NCI-H69 (cell line): ENCODE measurements around the gene SLX1A.
"Not testable (repeated sequence)": the region's sequence is repeated elsewhere in the genome, so short reads cannot be mapped to it uniquely, and the experiment has no call there.

ENCODE experiments used
- DNase-seq: peaks from one replicate; lab custom pipeline; 2025; lab: John Stamatoyannopoulos, UW

SLX1A gene

DNA sequence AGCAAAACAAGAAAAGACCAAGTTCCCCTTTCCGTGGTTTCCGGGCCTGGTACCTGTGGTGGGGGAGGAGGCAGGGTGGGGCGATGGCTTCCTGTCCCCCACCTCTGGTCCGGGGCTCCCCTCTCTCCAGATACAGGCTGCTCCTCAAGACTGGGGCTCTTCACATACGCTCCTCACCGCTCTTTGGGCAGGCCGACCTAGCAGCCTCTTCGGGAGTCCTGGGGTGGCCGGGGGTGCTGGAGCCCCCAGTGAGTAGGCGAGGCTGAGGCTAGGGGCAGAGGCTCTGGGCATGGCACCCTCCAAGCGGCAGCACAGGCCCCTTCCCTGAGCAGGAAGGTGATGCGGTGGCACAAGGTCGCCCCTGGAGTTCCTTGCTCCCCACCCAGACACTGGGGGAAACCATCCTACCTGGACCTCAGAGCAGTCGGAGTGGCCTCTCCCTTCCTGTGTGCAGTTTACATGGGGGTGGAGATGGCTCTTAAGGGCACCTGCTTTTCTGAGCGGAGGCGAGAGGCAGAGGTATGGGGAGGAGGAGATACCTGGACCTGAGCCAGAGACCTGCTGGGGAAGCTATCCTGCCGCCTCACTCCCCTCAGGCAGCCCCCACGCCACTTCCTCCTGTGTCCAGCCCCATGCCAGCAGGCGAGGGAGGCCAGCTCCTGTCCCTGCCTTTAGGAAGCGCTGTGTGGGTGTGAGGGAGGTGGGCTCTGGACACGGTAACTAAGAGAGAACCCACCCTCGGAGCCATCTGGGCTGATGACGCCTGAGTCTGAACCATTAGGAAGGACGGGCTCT, 9.4 kb upstream of the SLX1A start:
- DNase-seq: peak; percentile 96

DNA sequence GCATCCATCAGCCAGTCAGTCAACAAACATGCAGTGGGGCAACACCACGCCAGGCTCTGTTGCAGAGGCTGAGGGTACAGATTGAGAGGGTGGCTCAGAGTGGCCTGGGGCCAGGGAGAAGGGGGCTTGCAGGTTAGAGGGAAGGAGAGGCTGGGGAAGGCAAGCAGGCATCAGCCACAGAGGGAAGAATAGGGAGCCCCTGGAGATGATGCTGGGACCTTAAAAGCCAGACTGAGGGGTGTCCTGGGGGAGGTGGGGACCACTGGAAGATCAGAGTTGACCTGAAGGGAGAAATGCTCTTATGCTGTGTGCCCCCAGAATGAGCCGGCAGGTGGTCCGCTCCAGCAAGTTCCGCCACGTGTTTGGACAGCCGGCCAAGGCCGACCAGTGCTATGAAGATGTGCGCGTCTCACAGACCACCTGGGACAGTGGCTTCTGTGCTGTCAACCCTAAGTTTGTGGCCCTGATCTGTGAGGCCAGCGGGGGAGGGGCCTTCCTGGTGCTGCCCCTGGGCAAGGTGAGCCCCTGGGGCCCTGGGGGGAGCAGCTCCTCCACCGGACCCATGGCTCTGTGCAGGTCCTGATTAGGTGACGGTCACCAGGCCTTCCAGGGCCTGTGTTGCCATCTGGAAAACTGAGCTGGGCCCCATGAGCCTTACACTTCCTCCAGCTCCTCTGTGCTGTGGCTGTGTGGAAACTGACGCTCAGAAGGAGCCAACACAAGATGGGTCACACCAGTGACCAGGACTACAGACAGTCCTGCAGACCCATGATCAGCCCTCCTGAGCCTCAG, 8.6 kb upstream of the SLX1A start:
- no peak for DNase-seq

DNA sequence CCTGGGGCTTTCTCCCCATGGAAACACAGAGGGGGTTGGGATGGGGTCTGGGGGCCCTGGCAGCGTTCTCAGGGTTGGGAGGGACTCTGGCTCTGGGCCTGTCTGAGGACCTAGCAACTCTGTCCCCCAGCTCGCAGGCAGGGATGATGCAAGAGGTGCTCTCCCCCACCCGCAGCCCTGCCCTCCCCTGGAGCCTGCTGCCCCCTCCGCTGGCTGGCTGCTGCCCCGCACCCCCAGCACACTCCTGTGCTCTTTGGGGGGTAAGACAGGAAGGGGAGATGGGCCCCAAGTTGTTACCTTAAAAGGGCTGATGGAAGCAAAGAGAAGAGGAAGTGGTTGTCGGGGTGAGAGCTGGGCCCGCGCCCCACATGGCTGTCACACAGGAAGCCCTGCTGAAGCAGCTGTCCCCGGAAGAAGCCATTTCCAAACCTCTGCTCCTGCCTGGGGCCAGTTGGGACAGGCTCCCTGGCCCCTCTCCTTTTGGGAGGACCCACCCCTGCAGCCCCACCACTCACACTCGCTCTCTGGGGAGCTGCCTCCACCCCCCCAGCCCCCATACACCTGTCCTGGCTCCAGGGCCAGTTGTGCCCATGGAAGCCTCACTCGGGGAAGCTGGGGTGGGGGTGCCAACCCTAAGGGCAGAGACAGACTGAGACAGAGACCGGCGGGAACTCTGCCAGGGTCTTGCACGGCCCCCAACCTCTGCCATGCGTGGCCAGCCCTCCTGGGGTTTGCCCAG, 7.8 kb upstream of the SLX1A start:
- no peak for DNase-seq

DNA sequence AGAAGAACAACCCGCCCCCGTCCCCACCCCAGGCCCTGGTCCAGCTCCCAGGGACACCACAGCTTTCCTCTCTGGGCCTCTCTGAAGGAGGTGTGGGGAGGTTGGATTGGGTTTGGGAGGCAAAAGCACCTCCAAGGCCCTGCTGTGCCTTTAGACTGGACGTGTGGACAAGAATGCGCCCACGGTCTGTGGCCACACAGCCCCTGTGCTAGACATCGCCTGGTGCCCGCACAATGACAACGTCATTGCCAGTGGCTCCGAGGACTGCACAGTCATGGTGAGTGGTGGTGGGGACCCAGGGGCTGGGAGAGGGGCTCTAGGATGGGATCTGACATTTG, 7.3 kb upstream of the SLX1A start:
- no peak for DNase-seq

DNA sequence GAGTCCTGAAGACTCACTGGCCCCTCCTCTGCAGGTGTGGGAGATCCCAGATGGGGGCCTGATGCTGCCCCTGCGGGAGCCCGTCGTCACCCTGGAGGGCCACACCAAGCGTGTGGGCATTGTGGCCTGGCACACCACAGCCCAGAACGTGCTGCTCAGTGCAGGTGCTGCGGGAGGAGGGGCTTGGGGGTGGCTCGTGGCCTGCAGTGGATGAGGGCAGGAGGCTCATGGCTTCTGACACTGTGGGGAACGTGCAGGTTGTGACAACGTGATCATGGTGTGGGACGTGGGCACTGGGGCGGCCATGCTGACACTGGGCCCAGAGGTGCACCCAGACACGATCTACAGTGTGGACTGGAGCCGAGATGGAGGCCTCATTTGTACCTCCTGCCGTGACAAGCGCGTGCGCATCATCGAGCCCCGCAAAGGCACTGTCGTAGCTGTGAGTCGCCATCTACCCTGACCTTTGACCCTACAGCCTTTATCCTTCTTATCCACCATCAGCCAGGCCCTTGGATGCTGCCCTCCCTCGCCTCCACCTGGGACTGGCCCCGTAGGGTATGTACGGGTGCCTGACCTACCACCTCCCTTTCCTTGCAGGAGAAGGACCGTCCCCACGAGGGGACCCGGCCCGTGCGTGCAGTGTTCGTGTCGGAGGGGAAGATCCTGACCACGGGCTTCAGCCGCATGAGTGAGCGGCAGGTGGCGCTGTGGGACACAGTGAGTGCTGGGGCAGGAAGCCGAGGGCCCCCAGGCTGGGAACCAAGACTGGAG, 6.7 kb upstream of the SLX1A start:
- DNase-seq: peak; percentile 38

DNA sequence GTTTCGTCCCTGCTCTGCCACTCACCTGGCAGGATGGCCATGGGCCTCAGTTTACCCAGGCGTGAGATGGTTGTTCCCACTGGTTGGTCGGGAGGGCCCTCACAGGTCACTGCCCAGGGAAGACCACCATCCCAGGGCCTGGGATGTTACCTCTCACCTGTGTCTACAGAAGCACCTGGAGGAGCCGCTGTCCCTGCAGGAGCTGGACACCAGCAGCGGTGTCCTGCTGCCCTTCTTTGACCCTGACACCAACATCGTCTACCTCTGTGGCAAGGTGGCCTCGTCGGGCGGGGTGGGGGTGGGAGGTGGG, 6.2 kb upstream of the SLX1A start:
- DNase-seq: no peak

DNA sequence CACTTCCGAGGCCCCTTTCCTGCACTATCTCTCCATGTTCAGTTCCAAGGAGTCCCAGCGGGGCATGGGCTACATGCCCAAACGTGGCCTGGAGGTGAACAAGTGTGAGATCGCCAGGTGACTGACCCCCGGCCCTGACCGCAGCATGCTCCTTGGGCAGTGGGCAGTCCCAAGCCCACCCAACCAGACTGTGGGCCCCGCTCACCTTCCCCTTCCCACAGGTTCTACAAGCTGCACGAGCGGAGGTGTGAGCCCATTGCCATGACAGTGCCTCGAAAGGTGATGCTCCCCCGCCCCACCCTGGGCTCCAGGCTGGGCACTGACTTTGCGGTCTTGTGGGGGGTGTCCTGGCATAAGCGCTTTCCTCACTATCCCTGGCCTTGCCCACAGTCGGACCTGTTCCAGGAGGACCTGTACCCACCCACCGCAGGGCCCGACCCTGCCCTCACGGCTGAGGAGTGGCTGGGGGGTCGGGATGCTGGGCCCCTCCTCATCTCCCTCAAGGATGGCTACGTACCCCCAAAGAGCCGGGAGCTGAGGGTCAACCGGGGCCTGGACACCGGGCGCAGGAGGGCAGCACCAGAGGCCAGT, 5.6 kb upstream of the SLX1A start:
- DNase-seq: no peak

DNA sequence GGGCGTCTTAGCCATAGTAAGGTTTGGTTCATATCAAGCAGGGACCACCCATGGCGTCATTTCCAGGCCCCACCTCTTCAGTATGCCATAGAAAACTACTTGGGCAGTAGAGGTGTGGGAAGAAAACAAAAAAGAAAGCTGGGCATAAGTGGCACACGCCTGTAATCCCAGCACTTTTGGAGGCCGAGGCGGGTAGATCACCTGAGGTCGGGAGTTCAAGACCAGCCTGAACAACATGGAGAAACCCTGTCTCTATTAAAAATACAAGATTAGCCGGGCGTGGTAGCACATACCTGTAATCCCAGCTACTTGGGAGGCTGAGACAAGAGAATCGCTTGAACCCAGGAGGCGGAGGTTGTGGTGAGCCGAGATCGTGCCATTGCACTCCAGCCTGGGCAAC, 2.5 kb upstream of the SLX1A start:
- not testable (repeated sequence) for DNase-seq

DNA sequence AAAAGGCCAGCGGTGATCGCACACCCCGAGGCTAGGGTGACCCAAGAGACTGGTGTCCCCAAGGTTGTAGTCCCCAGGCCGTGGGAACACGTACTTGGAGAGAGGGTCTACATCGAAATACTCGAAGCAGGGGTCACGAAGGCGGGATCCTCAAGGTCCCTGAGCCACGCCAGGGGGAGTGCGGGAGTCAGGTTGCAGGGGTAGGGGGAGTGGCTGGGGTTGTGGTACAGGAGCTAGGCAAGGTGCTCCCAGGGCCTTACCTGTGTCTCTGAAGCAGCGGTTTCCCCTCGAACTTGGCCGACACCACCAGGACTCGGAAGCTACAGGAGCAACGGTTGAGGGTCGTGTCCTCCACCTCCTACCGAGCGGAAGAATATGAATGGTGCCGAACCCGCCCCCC, 577 bp upstream of the SLX1A start:
- not testable (repeated sequence) for DNase-seq

DNA sequence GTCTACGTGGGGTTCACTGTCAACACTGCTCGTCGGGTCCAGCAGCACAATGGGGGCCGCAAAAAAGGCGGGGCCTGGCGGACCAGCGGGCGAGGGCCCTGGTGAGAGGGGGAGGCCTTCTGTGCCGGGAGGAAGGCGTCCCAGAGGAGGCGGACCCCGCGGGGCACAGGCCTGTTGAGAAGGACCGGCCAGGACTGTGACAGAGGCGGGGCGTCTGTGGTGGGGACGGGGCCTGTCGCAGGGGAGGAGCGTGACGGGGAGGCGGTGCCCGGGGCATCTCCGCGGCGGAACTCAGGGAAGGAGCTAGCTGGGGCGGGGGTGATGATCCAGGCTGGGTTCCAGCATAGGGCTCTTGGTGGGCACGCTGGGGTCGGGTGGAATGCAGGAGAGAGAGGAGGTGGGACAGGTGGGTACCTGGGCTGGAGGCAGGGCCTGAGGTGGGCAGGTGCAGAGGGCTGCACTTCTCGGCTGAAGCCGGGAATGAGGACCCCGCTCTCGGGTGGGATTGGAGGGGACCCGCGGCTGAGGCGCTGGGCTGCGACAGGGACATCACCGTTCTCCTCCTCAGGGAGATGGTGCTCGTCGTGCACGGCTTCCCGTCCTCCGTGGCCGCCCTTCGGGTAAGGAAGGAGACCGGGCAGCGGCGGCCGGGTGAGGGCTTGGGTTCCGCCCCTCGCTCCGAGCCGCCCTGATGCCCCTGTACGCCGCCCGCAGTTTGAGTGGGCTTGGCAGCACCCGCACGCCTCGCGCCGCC, 674 bp downstream of the SLX1A start:
- not testable (repeated sequence) for DNase-seq

DNA sequence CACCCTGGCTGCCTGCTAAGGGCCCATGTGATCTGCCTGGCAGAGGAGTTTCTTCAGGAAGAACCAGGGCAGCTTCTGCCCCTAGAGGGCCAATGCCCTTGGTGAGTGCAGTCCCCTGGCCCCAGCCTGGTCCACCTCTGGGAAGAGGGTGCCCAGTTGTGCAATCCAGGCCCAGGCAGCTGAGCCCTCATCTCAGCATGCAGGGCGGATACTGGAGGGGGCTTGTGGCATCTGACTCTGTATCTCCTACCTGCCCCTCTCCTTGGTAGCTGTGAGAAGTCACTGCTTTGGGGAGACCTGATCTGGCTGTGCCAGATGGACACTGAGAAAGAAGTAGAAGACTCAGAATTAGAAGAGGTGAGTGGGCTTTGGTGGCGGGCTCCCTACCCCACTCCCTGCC, 3.3 kb downstream of the SLX1A start:
- not testable (repeated sequence) for DNase-seq

DNA sequence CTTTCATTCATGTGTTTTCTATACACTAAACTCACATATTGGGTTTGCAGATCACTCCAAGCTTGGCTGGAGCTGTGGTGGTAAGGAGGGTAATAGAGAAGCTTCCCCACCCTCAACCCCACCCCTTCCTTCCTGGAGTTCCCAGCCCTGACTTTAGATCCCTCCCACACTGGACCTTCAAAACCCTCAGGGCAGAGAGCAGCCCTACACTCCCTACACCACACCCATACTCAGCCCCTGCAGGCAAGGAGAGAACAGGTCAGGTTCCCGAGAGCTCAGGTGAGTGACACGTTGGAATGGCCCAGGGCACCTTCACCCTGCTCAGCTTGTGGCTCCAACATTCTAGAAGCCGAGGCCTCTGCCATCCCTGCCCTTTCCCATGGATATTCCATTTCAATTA, 5.4 kb downstream of the SLX1A start, which contains the start of gene SULT1A3:
Gene SULT1A3 (plus strand): TSS at position 207 of the 400 bp plus-strand sequence. CDS start 1,474 bp downstream, outside the sequence.
- DNase-seq: not testable (repeated sequence)

DNA sequence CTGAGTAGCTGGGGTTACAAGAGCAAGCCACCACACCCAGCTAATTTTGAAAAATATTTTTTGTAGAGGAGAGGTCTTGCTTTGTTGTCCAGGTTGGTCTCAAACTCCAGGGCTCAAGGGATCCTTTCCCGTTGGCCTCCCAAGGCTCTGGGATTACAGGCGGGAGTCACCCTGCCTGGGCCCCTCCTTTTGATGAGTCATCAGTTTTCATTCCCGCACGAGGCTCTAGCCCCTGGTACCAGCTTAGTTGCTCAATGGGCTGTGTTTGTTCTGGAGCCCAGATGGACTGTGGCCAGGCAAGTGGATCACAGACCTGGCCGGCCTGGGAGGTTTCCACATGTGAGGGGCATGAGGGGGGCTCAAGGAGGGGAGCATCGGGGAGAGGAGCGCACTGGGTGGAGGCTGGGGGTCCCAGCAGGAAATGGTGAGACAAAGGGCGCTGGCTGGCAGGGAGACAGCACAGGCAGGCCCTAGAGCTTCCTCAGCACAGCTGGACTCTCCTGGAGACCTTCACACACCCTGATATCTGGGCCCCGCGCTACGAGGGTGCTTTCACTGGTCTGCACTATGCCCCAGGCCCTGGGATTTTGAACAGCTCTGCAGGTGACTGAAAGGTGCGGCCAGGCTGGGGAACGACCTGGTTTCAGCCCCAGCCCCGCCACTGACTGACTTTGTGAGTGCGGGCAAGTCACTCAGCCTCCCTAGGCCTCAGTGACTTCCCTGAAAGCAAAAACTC, 6.1 kb downstream of the SLX1A start:
- not testable (repeated sequence) for DNase-seq

DNA sequence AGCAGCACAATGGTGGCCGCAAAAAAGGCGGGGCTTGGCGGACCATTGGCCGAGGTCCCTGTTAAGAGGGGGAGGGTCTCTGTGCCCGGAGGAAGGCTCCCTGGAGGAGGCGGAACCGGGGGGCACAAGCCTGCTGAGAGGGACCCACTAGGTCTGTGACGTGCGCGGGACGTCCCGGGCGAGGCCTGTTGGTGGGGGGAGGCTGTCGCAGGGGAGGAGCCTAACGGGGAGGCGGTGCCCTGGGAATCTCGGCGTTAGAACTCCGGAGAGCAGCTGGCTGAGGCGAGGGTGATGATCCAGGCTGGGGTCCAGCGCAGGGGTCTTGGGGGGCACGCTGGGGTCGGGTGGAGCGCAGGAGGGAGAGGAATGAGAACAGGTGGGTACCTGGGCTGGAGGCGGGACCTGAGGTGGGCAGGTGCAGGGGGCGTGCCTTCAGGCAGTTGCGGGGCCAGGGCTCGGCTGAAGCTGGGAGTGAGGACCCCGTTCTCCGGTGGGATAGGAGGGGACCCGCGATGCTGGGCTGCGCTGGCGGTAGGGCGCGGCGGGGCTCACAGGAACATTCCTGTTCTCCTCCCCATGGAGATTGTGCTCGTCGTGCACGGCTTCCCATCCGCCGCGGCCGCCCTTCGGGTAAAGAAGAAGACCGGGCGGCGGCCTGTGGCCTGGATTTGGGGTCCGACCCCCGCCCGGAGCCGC, 12.0 kb downstream of the SLX1A start:
- not testable (repeated sequence) for DNase-seq

DNA sequence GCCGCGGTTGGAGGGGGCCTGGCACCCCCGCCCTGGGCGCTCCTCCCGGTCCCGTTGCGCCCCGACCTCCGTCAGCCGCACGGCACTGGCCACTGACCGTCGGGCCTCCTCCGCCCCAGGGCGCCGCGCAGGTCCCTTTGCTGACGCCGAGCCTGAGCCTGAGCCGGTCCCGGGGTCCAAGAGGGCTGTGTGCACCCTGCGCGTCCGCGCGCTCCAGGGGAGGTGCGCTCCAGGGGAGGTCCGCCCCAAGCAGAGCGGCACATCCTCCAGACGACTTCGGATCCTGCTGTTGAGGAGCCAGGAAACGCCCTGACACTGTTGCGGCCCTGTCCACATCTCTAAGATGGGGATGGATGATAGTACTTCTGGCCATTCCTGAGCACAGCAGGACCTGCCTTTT, 12.6 kb downstream of the SLX1A start:
- not testable (repeated sequence) for DNase-seq

DNA sequence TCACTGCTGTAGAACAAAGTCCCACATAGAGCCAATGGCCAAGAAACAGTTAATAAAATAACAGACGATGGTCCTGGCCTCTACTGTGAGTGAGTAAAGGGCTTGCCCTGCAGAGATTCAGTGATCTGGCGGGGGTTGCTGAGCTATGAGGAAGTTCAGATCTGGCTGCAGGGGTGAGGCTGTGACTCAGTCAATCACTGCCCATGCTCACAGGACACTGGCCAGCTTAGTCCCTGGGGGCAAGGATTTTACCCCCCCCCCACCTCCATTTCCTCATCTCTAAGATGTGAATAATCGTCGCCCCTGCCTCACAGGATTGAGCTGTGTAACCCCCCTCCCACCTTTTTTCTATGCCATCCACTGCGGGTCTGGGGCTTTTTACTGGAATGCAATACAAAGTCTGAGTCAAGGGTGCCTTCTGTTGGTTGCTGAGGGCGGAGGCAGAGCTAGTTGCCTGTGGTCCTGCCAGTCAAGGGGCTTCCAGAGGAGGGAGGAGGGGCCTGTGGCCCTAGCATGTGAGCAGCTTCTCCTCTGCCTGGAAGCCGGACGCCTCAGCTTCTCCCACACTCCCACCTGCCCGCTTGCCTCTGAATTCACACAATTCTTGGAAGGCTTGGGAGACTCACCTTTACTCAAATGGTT, 13.5 kb downstream of the SLX1A start:
- DNase-seq: not testable (repeated sequence)

DNA sequence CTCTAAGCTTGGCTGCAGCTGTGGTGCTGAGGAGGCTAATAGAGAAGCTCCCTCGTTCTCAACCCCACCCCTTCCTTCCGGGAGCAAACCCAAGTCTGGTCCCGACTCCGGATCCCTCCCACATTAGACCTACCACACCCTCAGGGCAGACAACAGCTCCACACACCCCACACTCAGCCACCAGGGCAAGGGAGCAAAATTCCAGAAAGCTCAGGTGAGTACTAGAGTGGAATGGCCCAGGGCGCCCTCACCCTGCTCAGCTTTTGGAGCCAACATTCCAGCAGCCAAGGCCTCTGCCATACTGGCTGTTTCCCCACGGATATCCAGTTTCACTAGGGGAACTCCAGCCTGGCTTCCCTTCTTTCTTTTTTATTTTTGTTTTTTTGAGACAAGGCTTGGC, 15.4 kb downstream of the SLX1A start:
- not testable (repeated sequence) for DNase-seq

DNA sequence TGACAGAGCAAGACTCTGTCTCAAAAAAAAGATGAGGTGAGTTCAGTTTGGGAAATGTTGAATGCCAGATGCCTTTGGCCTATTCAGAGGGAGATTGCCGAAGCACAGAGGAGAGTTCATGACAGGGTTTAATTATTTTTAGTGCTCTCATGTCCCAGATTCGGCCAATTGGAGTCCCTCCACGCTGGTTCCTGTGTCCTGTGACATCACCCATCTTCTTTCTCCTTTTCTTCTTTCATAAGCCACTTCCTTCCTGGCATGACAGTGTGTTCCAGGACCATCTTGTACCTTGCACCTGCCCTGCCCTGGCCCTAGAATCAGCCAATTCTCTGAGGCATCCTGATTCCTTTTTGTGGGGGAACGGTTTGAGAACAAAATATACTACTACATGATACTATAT, 17.7 kb downstream of the SLX1A start:
- not testable (repeated sequence) for DNase-seq

DNA sequence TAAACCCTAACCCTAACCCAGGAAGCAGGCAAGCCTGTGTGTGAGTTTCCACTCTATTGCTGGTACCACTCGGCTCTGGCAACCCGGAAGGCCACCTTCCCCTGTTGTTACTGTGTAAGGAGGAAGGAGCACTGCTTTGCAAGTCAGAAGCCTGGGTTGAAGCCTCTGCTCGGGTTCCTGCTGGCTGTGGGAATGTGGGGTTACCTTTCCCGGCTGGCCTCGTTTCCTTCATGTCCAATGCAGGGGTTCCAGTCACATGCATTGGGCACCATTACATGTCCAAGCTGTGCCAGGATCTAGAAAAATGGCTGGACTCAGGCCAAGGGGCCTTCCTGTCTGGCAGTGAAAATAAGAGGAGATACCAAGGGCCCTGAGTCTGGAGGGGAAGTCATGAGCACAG, 23.4 kb downstream of the SLX1A start:
- not testable (repeated sequence) for DNase-seq
